GM18951 (cell line): ENCODE data around the gene MTERF1.
"Not testable (repeated sequence)": the region's sequence is repeated elsewhere in the genome, so short reads cannot be mapped to it uniquely, and the experiment has no call there.

Experiments used
- POLR2A ChIP-seq: IDR thresholded peaks from 4 replicates; pipeline ENCODE4 v1.6.1; 2011; ENCODE audit warnings: mild to moderate bottlenecking; ENCODE audit not compliant: insufficient read length, insufficient read depth; ENCODE audit errors: extremely low read depth
- in situ Hi-C: fragments of 300-500 bp; cut with MboI; formaldehyde crosslinking; loops from one replicate; pipeline ENCODE4 v1.12.0; 2022; ENCODE audit warnings: low sequenced_read_pairs, mixed read lengths, inconsistent platforms; ENCODE audit not compliant: unreplicated experiment

MTERF1 gene

DNA sequence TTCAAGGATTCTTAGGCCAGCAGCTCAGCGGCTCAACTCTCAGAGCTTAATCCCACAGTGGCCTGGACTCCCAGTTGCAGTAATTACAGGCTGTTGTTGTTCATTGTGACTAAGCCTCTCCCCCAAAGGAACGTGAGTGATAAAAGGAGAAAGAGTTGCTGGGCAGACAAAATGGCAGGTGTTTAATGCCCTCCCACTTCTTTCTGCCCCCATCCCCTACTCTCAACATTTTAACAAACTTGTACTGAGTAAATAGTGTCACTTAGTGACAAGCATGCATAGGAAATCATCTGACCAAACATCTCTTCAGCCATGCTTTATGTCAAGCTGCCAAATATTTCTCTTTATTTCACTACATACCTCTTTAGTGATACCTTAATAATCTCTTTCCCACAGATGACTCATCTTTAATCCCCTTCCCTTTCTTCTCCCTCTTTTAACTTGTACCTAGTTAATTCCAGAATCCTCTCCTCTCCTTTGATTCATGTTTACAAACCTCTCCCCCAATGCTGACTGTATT is 12.4 kb upstream of the MTERF1 start:
- in situ Hi-C loops = no loop called here
- TF ChIP-seq POLR2A = no peak

DNA sequence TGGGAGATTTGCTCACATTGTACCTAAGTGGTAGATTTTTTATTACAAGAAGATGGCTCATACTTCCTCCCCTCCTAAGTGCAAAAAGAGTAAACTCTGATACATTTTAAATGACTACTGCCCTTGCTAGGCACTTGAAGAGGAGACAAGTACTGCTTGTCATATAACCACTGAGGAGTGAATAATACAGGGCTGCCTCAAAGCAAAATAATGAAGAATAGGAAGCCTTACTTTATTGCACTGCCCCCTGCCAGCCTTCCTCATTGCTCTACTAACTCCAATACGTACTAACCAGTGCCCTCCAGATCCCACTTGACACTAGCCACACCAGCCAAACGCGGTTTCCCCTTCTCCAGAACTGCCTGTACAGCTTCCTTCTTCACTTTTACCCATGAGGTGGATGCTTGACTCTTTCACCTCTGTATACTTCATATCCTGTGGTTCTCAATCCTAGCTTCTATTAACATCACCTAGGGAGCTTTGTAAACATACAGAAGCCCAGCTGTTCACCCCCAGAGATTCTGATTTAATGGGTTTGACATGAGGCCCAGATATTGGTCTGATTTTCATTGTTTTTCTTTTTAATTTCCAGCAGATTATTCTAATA is 11.7 kb upstream of the MTERF1 start:
- in situ Hi-C loops = no loop called here
- no peak for TF ChIP-seq POLR2A

DNA sequence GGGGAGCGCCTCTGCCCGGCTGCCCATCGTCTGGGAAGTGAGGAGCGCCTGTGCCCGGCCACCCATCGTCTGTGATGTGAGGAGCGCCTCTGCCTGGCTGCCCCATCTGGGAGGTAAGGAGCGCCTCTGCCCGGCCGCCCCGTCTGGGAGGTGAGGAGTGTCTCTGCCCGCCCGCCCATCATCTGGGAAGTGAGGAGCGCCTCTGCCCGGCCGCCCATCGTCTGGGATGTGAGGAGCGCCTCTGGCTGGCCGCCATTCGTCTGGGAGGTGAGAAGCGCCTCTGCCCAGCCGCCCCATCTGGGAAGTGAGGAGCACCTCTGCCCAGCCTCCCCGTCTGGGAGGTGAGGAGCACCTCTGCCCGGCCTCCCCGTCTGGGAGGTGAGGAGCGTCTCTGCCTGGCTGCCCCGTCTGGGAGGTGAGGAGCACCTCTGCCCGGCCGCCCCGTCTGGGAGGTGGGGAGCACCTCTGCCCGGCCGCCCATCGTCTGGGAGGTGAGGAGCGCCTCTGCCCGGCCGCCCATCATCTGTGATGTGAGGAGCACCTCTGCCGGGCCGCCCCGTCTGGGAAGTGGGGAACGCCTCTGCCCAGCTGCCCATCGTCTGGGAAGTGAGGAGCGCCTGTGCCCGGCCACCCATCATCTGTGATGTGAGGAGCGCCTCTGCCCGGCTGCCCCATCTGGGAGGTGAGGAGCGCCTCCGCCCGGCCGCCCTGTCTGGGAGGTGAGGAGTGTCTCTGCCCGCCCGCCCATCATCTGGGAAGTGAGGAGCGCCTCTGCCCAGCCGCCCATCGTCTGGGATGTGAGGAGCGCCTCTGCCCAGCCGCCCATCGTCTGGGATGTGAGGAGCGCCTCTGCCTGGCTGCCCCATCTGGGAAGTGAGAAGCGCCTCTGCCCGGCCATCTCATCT is 8.0 kb upstream of the MTERF1 start:
- in situ Hi-C loops = not testable (repeated sequence)

DNA sequence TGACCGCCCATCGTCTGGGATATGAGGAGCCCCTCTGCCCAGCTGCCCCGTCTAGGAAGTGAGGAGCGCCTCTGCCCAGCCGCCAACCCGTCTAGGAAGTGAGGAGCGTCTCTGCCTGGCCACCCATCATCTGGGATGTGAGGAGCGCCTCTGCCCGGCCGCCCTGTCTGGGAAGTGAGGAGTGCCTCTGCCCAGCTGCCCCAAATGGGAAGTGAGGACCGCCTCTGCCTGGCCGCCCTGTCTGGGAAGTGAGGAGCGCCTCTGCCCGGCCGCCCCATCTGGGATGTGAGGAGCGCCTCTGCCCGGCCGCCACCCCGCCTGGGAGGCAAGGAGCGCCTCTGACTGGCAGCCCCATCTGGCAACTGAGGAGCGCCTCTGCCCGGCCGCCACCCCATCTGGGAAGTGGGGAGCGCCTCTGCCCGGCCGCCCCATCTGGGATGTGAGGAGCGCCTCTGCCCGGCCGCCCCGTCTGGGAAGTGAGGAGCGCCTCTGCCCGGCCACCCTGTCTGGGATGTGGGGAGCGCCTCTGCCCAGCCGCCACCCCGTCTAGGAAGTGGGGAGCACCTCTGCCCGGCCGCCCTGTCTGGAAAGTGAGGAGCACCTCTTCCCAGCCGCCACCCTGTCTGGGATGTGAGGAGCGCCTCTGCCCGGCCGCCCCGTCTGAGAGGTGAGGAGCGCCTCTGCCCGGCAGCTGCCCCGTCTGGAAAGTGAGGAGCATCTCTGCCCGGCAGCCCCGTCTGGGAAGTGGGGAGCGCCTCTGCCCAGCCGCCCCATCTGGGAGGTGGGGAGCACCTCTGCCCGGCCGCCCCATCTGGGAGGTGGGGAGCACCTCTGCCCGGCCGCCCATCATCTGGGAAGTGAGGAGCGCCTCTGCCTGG is 7.1 kb upstream of the MTERF1 start:
- in situ Hi-C loops = not testable (repeated sequence)

DNA sequence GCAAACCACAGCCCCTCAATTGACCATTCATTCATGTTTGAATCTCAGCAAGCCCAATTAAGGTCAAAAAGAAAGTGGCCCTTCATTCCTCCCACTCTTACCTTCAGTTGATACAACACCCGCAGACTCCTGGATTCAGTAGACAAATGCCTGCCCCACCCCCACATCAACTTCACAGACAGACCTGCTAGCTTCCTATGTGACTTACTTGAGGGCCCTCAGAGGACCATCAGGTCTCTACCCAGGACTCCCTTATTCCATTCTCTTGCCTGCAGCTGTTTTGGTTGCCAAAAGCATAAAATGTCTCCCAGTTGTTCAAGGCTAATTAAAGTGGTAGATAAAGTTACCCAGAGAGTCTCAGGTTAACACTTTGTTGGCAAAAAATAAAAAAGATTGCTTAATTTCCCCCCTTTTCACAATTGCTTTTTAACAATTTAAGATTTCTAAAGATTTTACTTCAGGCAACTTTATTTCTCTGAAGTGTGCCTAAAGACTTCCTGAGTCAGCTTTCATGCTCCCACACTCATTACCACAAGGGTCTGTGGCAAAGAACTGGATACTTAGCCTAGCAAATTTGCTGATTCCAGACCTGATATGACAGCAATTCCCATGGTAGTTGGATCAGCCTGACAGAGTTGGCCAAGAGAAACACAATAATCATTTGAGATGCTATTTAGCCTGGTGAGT is 3.3 kb upstream of the MTERF1 start:
- TF ChIP-seq POLR2A = no peak
- in situ Hi-C loops = no loop called here

DNA sequence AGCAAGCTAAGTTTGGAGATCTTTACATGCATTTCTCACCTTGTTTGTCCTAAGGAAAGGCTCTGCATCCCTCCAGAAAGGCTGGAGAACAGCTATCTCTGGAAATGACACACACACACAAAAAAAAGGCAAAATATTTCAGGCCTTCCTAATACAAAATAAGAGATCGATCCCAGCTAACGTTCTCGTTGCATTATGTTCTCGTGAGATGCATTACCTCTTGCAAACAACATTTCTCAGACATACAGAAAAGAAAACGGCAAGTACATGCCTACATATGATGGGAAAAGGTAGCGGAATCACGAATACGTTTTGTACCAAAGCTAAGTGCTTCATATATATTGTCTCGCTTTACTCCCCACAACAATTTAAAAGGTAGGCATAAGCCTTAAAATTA is 488 bp downstream of the MTERF1 start:
- no peak for TF ChIP-seq POLR2A
- in situ Hi-C loops = no loop called here

DNA sequence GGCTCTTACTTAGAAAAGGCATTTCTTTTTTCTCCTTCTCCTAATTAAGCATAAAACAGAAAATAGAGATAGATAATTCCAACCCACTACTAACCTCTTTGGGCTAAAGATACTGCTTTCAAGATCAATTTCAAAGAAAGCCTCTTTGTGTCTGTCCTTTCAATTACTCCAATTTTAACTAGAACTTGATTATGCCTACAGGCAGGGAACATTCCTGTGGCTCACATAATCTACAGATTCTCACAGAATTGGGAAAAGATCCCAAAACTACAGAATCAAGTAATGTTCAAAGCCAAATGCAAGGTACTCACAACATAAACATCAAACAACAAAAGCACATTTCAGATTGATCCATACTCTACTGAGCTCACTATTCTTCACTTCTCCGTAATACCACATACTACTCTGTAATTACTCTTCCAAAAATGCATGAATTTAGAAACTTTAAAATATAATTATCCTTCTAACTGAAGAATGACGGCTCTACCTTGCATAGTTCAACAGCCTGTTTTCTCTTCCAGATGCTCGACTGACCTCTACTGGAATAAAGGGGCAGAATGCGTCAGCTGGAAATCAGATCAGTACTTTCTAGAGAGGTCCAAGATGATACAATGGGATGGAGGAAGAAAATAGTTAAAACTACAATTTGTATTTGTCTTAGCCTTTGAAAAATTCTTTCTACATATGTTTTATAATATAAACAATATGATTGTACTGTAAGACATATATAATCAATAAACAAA is 3.9 kb downstream of the MTERF1 start:
- TF ChIP-seq POLR2A = no peak
- in situ Hi-C loops = no loop called here

DNA sequence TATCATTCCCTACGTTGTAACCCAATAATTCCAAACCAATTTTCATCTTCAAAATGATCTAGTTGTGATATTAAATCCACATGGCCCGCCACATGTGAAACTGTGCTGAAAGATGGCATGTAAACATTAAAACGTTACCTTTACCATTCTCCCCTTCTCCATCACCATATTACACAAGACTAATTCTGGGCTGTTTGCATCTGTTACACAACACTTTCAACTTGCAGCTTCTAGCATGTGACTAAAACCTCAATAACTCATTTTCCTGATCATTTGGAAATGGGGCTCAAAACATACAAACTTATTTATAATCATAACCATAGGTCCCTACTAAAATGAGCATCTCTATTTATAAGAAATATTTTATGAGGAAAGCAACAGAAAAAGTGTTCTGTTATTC is 4.7 kb downstream of the MTERF1 start:
- TF ChIP-seq POLR2A = no peak
- in situ Hi-C loops = no loop called here

DNA sequence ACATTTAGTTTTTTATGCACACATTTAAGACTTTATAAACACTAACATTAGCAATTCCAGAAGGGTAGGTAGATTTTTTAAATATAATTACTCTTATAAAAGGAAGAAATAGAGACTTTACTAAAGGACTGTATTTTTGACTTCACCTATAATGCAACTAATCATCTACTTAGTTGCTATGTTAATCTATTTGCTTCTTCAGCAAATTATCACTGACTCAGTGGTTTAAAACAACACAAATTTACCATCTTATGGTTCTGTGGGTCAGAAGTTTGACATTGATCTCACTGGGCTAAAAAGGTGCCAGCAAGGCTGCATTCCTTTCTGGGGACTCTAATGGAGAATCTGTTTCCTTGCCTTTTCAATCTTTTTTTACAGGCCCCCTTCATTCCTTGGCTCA is 7.6 kb downstream of the MTERF1 start:
- TF ChIP-seq POLR2A = no peak
- in situ Hi-C loops = no loop called here

DNA sequence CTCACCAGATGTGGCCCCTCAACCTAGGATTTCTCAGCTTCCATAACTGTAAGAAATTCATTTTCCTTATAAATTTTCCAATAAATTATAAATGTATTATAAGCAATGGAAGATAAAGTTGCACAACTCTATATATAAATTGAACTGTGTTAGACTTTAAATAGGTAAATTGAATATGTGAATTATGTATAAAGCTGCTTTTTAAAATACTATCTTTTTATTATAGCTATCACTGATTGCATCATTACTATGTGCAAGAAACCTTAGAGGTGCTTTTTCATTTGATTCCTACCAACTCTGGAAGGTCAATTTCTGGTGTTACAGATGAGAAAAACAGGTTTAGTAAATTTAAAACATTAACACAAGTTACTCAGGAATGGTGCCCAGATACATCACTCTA is 8.4 kb downstream of the MTERF1 start:
- TF ChIP-seq POLR2A = no peak
- in situ Hi-C loops = no loop called here

DNA sequence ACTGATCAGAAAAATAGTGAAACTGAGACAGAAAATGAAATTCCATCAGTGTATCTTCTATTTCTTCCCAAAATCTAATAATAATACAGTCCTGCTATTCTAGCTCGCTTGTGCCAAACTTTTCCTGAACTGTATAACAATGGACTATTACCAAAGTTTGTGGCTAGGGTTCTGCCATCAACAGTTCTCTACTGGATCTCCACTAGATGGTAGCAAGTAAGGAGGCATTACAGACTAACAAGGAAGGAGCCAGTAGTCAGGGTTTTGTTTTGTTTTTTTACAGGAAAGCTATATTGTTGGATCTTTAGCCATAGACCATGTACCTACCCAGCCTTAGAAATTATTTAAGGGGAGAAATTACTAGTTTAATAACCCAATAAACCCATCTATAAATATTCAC is 10.8 kb downstream of the MTERF1 start:
- in situ Hi-C loops = no loop called here
- TF ChIP-seq POLR2A = no peak

DNA sequence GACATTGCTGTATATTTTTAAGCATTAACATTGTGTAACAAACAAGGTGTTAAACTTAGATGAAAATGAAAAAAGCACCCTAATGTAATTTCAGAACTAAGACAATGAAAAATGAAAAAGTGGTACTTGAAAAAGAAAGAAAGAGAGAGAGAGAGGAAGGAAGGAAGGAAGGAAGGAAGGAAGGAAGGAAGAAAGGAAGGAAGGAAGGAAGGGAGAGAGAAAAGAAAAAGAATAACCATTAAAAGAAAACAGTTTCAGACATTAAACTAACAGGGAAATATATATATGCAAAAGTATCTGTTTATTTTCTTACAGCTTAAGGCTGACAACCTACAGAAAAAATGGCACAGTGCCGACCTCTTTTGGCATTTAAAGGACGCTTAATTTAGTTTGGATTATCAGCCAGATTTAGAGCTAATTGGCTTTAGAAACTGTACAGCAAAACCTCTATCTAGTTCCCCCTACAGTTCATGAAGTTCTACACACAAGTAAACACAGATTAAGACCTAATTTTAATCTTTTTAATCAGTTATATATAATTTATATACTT is 13.8 kb downstream of the MTERF1 start:
- no peak for TF ChIP-seq POLR2A

DNA sequence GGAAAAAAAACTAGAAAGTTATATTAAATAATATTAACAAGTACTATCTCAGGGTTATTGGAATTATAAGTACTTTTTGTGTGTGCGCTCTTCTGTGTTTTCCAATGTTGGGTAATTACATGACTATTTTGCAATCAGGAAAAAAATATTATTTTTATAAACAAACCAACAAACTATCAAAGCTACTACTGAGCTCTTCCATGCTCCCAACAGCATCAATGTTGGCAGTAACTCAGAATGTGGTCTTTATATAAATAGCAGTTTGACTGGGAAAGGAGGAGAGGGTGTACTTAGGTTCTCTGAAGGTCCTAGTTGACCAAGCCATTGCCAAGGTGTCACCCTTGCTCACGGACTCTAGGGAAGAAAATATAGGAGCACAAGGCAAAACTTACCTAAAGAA is 15.0 kb downstream of the MTERF1 start:
- in situ Hi-C loops = no loop called here
- TF ChIP-seq POLR2A = no peak

More for the DNA sequence above, 13.8 kb downstream of the MTERF1 start:
- in situ Hi-C loops = no loop called here

DNA sequence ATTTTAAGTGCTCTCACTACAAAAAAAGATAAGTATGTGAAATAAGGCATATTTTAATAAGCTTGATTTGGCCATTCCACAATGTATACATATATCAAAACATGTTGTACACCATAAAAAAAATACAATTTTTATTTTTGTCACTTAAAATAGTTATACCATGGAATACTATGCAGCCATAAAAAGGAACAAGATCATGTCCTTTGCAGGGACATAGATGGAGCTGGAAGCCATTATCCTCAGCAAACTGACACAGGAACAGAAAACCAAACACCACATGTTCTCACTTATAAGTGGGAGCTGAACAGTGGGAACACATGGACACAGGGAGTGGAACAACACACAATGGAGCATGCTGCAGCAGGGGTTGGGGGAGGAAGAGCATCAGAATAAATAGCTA is 15.9 kb downstream of the MTERF1 start:
- in situ Hi-C loops = not testable (repeated sequence)
